Measurements from ENCODE around the gene UGT1A6.

Gene UGT1A6

GRCh38 chr2:233822101-233822771, 129.5 kb downstream of the UGT1A6 start:
- no peak for DNase-seq

Data from T1000 (cell line).